T47D (cell line): ENCODE measurements around the gene GBF1.
A peak's percentile ranks its signal among the peaks of the same experiment; 100 is the strongest.
"Not testable (repeated sequence)": the region's sequence is repeated elsewhere in the genome, so short reads cannot be mapped to it uniquely, and the experiment has no call there.

ENCODE experiments used
- DNase-seq, 2 experiments: peaks; one replicate each; pipeline versions ENCODE4 v3.0.0 to v3.0.0-alpha.2; 2011 to 2012; ENCODE audit warnings: low read depth in 1 of 2, low spot score in 1 of 2
- JUND ChIP-seq: IDR thresholded peaks from 2 replicates; pipeline ENCODE4 v1.6.1; 2012; ENCODE audit warnings: low read depth
- in situ Hi-C: cut with HindIII; loops from 2 replicates; pipeline ENCODE4 v1.10.0; 2016; ENCODE audit warnings: low sequenced_read_pairs, low pct_unique_long_range_greater_than_20kb

Gene GBF1

GRCh38 chr10:102237711-102238252 lies 7.5 kb upstream of the GBF1 start:
- in situ Hi-C loops, result no loop called here
- DNase-seq, result no peak
- TF ChIP-seq JUND, result no peak

GRCh38 chr10:102240467-102241031 lies 4.8 kb upstream of the GBF1 start:
- in situ Hi-C loops, result no loop called here
- DNase-seq, result no peak
- TF ChIP-seq JUND, result no peak

GRCh38 chr10:102241032-102241443 lies 4.3 kb upstream of the GBF1 start:
- no peak for TF ChIP-seq JUND
- DNase-seq, result no peak
- in situ Hi-C loops, result no loop called here

- DNase-seq, result peak; percentile 90 to 95
- in situ Hi-C loops, result no loop called here
Observed at GRCh38 chr10:102241444-102242117, 3.8 kb upstream of the GBF1 start, which contains the start of gene PITX3. TSS of gene PITX3 (minus strand) at chr10:102241512. CDS start at chr10:102232080, 9,432 bp downstream.

GRCh38 chr10:102242118-102242485 lies 3.2 kb upstream of the GBF1 start:
- DNase-seq, result no peak
- no peak for TF ChIP-seq JUND
- in situ Hi-C loops, result no loop called here

More at GRCh38 chr10:102241444-102242117, 3.8 kb upstream of the GBF1 start, which contains the start of gene PITX3:
- no peak for TF ChIP-seq JUND

GRCh38 chr10:102243309-102243708 lies 2.0 kb upstream of the GBF1 start:
- no peak for DNase-seq
- no peak for TF ChIP-seq JUND
- in situ Hi-C loops, result no loop called here

GRCh38 chr10:102245932-102246251 lies 560 bp downstream of the GBF1 start:
- no peak for TF ChIP-seq JUND
- in situ Hi-C loops, result no loop called here
- DNase-seq, result no peak

- TF ChIP-seq JUND, result no peak
- in situ Hi-C loops, result no loop called here
- peak in 1 of 2 experiments; percentile 28 for DNase-seq
Observed at GRCh38 chr10:102246261-102246660, 929 bp downstream of the GBF1 start.

- TF ChIP-seq JUND, result no peak
- DNase-seq, result no peak
- in situ Hi-C loops, result no loop called here
Observed at GRCh38 chr10:102247734-102248133, 2.4 kb downstream of the GBF1 start.

- in situ Hi-C loops, DNase-seq: not testable (repeated sequence)
Observed at GRCh38 chr10:102252508-102252907, 7.2 kb downstream of the GBF1 start.

- no peak for DNase-seq
- in situ Hi-C loops, result no loop called here
- TF ChIP-seq JUND, result no peak
Observed at GRCh38 chr10:102254426-102254825, 9.1 kb downstream of the GBF1 start.

GRCh38 chr10:102255404-102255803 lies 10.1 kb downstream of the GBF1 start:
- in situ Hi-C loops, result no loop called here
- no peak for DNase-seq
- no peak for TF ChIP-seq JUND

GRCh38 chr10:102261196-102261595 lies 15.9 kb downstream of the GBF1 start:
- TF ChIP-seq JUND, result no peak

More at GRCh38 chr10:102261196-102261595, 15.9 kb downstream of the GBF1 start:
- DNase-seq, result no peak
- in situ Hi-C loops, result no loop called here
